Stomach (tissue), 4 donors: Measurements from ENCODE around the gene KSR2.

Source experiments
- CTCF ChIP-seq, 7 experiments: fragments of 450-650 bp in 4 of 7; fragments of 200-600 bp in 3 of 7; sonication (generic) in 3 of 7; IDR thresholded peaks; one replicate each; pipeline ENCODE4 v1.5.1; 2016 to 2019; ENCODE audit warnings: antibody characterized with exemption in 7 of 7, control low read depth in 2 of 7, mild to moderate bottlenecking in 1 of 7
- POLR2A ChIP-seq, 4 donors: fragments of 450-650 bp; IDR thresholded peaks; one replicate each; pipeline ENCODE4 v1.6.1; 2016; ENCODE audit warnings: antibody characterized with exemption in 4 of 4, control low read depth in 2 of 4, mild to moderate bottlenecking in 1 of 4, moderate library complexity in 1 of 4
- POLR2AphosphoS5 ChIP-seq, 3 donors: sonication (generic); formaldehyde crosslinking; IDR thresholded peaks; one replicate each; pipeline ENCODE4 v1.6.1; 2016; ENCODE audit warnings: antibody characterized with exemption in 3 of 3

- TF ChIP-seq POLR2A (IDR thresholded peaks at IDR 0.05) (no peak), CTCF (IDR thresholded peaks at IDR 0.05) (no peak), POLR2AphosphoS5 (IDR thresholded peaks at IDR 0.05) (no peak)
Measured at GRCh38 chr12:117744418-117744817, 224.4 kb downstream of the KSR2 start.
